HepG2 (cell line): ENCODE measurements around the gene KCNAB2. TPM values are rescaled to one million over a fixed set of nuclear protein-coding genes. Genes with fewer than 3 reads are reported as not detected.

Experiments used
- ATAC-seq: fragments of 200-7000 bp; cut with Tn5 transposase; 3 replicates; pipeline ENCODE4 v1.9.1; 2020; ENCODE audit warnings: mild to moderate bottlenecking, moderate library complexity
- BruUV-seq: library from RNA; stranded (reverse); fragments of 400-500 nt; replicated peaks from 2 replicates; lab custom pipeline; 2021; lab: Mats Ljungman, UMichigan
- CTCF ChIA-PET: fragments of 300-600 bp; formaldehyde crosslinking; extraction: SDS; loops from one replicate; lab custom pipeline; 2021; ENCODE audit warnings: low total read pairs, inconsistent platforms, low intra/inter-chr PET ratio; lab: Yijun Ruan, JAX
- POLR2A ChIA-PET: fragments of 350-600 bp; sonication (Branson Sonifier 250); formaldehyde crosslinking; loops from one replicate; lab custom pipeline; 2020; ENCODE audit warnings: antibody characterized with exemption, inconsistent platforms; lab: Yijun Ruan, JAX
- DNase-seq: peaks from one replicate; pipeline ENCODE4 v3.0.0-alpha.2; 2015; ENCODE audit warnings: low spot score
- FAIRE-seq: peaks from 3 replicates; lab custom pipeline; 2011; peaks lifted over from hg19 to GRCh38; lab: Jason Lieb, UNC
- H2AFZ ChIP-seq: one replicate; pipeline ENCODE4 v1.6.1; 2011; ENCODE audit warnings: low read length, inconsistent platforms
- H3K27ac ChIP-seq: fragments of 300-600 bp; 3 replicates; pipeline ENCODE4 v1.8.0; 2011; ENCODE audit warnings: mixed run types, mild to moderate bottlenecking, mixed read lengths, low read length, inconsistent platforms; ENCODE audit not compliant: insufficient read depth; ENCODE audit errors: extremely low read length
- H3K27me3 ChIP-seq, 2 experiments: fragments of 200-600 bp in 1 of 2; 2 replicates in 1 of 2; 3 replicates in 1 of 2; pipeline versions ENCODE4 v1.6.0 to v1.8.0; 2011; ENCODE audit warnings: low read length in 2 of 2, mild to moderate bottlenecking in 2 of 2, moderate library complexity in 2 of 2, inconsistent platforms in 1 of 2; ENCODE audit not compliant: insufficient read depth in 2 of 2, control insufficient read depth in 1 of 2
- H3K36me3 ChIP-seq, 2 experiments: fragments of 200-600 bp in 1 of 2; replicated peaks in 1 of 2; 2 replicates in 1 of 2; 3 replicates in 1 of 2; pipeline versions ENCODE4 v1.5.1 to v1.8.0; 2011; ENCODE audit warnings: low read length in 2 of 2, inconsistent platforms in 1 of 2; ENCODE audit not compliant: insufficient read depth in 2 of 2, control insufficient read depth in 1 of 2
- H3K4me1 ChIP-seq: 2 replicates; pipeline ENCODE4 v1.5.1; 2012; ENCODE audit warnings: low read length, inconsistent platforms; ENCODE audit not compliant: insufficient read depth
- H3K4me2 ChIP-seq: 2 replicates; pipeline ENCODE4 v1.6.0; 2011; ENCODE audit warnings: low read depth, low read length, inconsistent platforms
- H3K4me3 ChIP-seq, 3 experiments: fragments of 200-600 bp in 1 of 3; sonication (generic), shearing (Covaris generic) in 1 of 3; replicated peaks in 1 of 3; 2 replicates each; pipeline ENCODE4 v1.5.1; 2011 to 2016; ENCODE audit warnings: low read length in 3 of 3, inconsistent platforms in 2 of 3, low read depth in 2 of 3, mild to moderate bottlenecking in 2 of 3, control low read depth in 1 of 3, mixed read lengths in 1 of 3; ENCODE audit not compliant: insufficient read depth in 1 of 3
- H3K79me2 ChIP-seq: one replicate; pipeline ENCODE4 v1.6.1; 2011; ENCODE audit warnings: low read length, inconsistent platforms; ENCODE audit not compliant: insufficient read depth
- H3K9ac ChIP-seq: 2 replicates; pipeline ENCODE4 v1.6.0; 2011; ENCODE audit warnings: mild to moderate bottlenecking, low read depth, low read length, inconsistent platforms; ENCODE audit not compliant: insufficient read depth
- H3K9me3 ChIP-seq: 2 replicates; pipeline ENCODE4 v1.5.1; 2012; ENCODE audit warnings: mild to moderate bottlenecking, low read length
- H4K20me1 ChIP-seq: 2 replicates; pipeline ENCODE4 v1.6.0; 2011; ENCODE audit warnings: inconsistent platforms, mild to moderate bottlenecking, low read length, moderate library complexity; ENCODE audit not compliant: insufficient read depth
- BORCS8-MEF2B ChIP-seq: sonication (generic); formaldehyde crosslinking; IDR thresholded peaks from 2 replicates; pipeline ENCODE4 v1.8.0; 2022; ENCODE audit warnings: mild to moderate bottlenecking, missing genetic modification reagents
- GZF1 ChIP-seq: sonication (generic); formaldehyde crosslinking; IDR thresholded peaks from 2 replicates; pipeline ENCODE4 v1.5.1; 2020; ENCODE audit warnings: mild to moderate bottlenecking, missing genetic modification reagents
- HNRNPK ChIP-seq: fragments of 200-400 bp; formaldehyde crosslinking; IDR thresholded peaks from 2 replicates; pipeline ENCODE4 v1.6.1; 2018; ENCODE audit warnings: low read length, low read depth, moderate library complexity, mild to moderate bottlenecking; ENCODE audit not compliant: poor library complexity, severe bottlenecking
- KAT2B ChIP-seq: fragments of 150-350 bp; IDR thresholded peaks from 2 replicates; pipeline ENCODE4 v1.6.1; 2014; ENCODE audit warnings: low read depth, low read length, borderline replicate concordance
- LCORL ChIP-seq, 2 experiments: fragments of 450-650 bp in 1 of 2; sonication (generic) in 1 of 2; formaldehyde crosslinking in 1 of 2; IDR thresholded peaks; 2 replicates each; pipeline versions ENCODE4 v1.5.0 to v1.6.1; 2017 to 2020; ENCODE audit warnings: antibody characterized with exemption in 1 of 2, missing genetic modification reagents in 1 of 2
- NCOA1 ChIP-seq: sonication (generic); formaldehyde crosslinking; IDR thresholded peaks from 2 replicates; pipeline ENCODE4 v1.9.0; 2021; ENCODE audit warnings: missing genetic modification reagents
- RFX1 ChIP-seq: fragments of 450-650 bp; IDR thresholded peaks from 2 replicates; pipeline ENCODE4 v1.6.1; 2017
- RXRA ChIP-seq: sonication (generic); formaldehyde crosslinking; IDR thresholded peaks from 2 replicates; pipeline ENCODE4 v1.5.1; 2020; ENCODE audit warnings: missing genetic modification reagents
- SP5 ChIP-seq: IDR thresholded peaks from 2 replicates; pipeline ENCODE4 v1.6.1; 2016; ENCODE audit warnings: low read depth, borderline replicate concordance
- WIZ ChIP-seq: sonication (generic); formaldehyde crosslinking; IDR thresholded peaks from 2 replicates; pipeline ENCODE4 v1.5.1; 2020; ENCODE audit warnings: mild to moderate bottlenecking, missing genetic modification reagents
- ZBTB2 ChIP-seq: sonication (generic); formaldehyde crosslinking; IDR thresholded peaks from 2 replicates; pipeline ENCODE4 v1.8.0; 2022; ENCODE audit warnings: low read depth, missing genetic modification reagents
- ZNF30 ChIP-seq: sonication (generic); formaldehyde crosslinking; IDR thresholded peaks from 2 replicates; pipeline ENCODE4 v1.5.0; 2020; ENCODE audit warnings: mild to moderate bottlenecking, missing genetic modification reagents
- ZNF878 ChIP-seq: sonication (generic); formaldehyde crosslinking; IDR thresholded peaks from 2 replicates; pipeline ENCODE4 v1.8.1; 2023; ENCODE audit warnings: mild to moderate bottlenecking, missing genetic modification reagents, moderate library complexity
- ZSCAN25 ChIP-seq: sonication (generic); formaldehyde crosslinking; IDR thresholded peaks from 2 replicates; pipeline ENCODE4 v1.8.0; 2022; ENCODE audit warnings: mild to moderate bottlenecking, missing genetic modification reagents
- WGBS: methylation state at CpG from one replicate; pipeline ENCODE4 v1.1.6; 2017; ENCODE audit warnings: low lambda C conversion rate; 5-methylcytosine and 5-hydroxymethylcytosine counted together
- in situ Hi-C: cut with HindIII; loops from 2 replicates; pipeline ENCODE4 v1.10.0; 2017; ENCODE audit warnings: low pct_unique_long_range_greater_than_20kb; ENCODE audit not compliant: extremely low pct_ligation_motif_present
- intact Hi-C: fragments of 100-400 bp; cut with micrococcal nuclease; formaldehyde crosslinking; loops from one replicate; pipeline ENCODE4 v1.10.0; 2022; ENCODE audit not compliant: unreplicated experiment
- polyA plus RNA-seq, 8 experiments: library from polyadenylated mRNA; depleted of rRNA in 3 of 8; stranded (reverse) in 7 of 8; unstranded in 1 of 8; fragments of >200 nt; fragmentation: Illumina TruSeq in 4 of 8; extraction: Trizol in 4 of 8; gene quantifications; 2 replicates each; pipeline versions ENCODE4 v1.2.1 to v1.2.3, GENCODE V29; 2011 to 2016; ENCODE audit warnings: low read depth in 4 of 8, missing spikeins in 1 of 8, mixed read lengths in 1 of 8; ENCODE audit not compliant: insufficient read depth in 1 of 8
- total RNA-seq, 5 experiments: library from RNA; depleted of rRNA; stranded (reverse); fragments of >200 nt; fragmentation: Illumina TruSeq; extraction: Trizol; gene quantifications; 2 replicates each; pipeline ENCODE4 v1.2.3, GENCODE V29; 2016; ENCODE audit warnings: low read depth in 1 of 5
- TF ChIP-seq, protein P1 (sequence below): sonication (generic); formaldehyde crosslinking; IDR thresholded peaks from 2 replicates; pipeline ENCODE4 v1.9.0; 2022; ENCODE audit warnings: low read depth, missing genetic modification reagents
- TF ChIP-seq, protein P2 (sequence below): sonication (generic); formaldehyde crosslinking; IDR thresholded peaks from 2 replicates; pipeline ENCODE4 v1.9.0; 2021; ENCODE audit warnings: missing genetic modification reagents, mild to moderate bottlenecking, borderline replicate concordance
- TF ChIP-seq, protein P3 (sequence below): sonication (generic); formaldehyde crosslinking; IDR thresholded peaks from 2 replicates; pipeline ENCODE4 v1.4.0; 2020; ENCODE audit warnings: mild to moderate bottlenecking, missing genetic modification reagents
- TF ChIP-seq, protein P4 (sequence below), 2 experiments: fragments of 450-650 bp in 1 of 2; sonication (generic) in 1 of 2; formaldehyde crosslinking; IDR thresholded peaks; 2 replicates each; pipeline versions ENCODE4 v1.5.0 to v1.8.0; 2020 to 2022; ENCODE audit warnings: mild to moderate bottlenecking in 1 of 2, missing genetic modification reagents in 1 of 2

Gene KCNAB2
- total and polyA plus RNA-seq, 2 of the 13 experiments (the other 11 are each of a cell fraction or from before 2014, with no cell fraction given): 6.2 to 8.8 TPM

DNA sequence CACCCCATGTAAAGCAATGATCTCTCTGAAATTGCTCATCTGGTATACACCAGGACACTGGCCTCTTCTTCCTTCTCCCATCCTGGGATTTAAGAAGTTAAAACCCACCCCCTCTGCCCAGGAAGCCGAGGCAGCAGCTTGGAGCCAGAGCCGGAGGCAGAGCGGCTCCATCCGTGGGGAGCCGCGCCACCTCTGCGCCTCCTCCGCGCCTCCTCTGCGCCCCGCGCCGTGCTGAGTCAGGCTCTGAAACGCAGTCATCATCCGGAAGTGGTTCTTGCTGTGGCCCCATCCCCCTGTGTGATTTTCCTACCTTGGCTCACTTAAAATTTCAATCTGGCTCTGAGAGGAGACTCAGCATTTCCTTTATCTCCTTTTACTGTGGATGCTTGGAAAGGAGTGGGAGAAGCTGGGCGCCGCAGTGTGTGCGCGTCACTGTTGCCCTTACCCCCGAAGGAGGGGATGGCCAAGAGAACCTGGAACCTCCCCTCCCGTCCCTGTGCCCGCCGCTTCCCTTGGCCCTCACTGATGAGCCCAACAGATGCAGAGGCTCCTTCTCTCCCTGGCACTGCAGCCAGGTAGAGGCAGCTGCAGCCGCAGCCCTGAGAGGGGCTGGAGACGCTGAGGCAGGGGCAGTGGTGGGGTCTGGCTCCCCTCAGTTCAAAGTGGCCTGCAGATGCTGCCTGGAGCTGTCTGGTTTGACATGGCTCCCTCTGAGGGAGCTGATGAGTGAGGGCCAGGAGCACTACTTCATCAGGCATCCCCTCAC lies 38.2 kb upstream of the KCNAB2 start (continued):
- TF ChIP-seq, protein P1, sequence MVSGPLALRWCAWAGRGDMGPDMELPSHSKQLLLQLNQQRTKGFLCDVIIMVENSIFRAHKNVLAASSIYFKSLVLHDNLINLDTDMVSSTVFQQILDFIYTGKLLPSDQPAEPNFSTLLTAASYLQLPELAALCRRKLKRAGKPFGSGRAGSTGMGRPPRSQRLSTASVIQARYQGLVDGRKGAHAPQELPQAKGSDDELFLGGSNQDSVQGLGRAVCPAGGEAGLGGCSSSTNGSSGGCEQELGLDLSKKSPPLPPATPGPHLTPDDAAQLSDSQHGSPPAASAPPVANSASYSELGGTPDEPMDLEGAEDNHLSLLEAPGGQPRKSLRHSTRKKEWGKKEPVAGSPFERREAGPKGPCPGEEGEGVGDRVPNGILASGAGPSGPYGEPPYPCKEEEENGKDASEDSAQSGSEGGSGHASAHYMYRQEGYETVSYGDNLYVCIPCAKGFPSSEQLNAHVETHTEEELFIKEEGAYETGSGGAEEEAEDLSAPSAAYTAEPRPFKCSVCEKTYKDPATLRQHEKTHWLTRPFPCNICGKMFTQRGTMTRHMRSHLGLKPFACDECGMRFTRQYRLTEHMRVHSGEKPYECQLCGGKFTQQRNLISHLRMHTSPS (CRISPR knock-in tag): no peak
- TF ChIP-seq HNRNPK (no peak), ZBTB2 (no peak), NCOA1 (CRISPR knock-in tag) (no peak)

DNA sequence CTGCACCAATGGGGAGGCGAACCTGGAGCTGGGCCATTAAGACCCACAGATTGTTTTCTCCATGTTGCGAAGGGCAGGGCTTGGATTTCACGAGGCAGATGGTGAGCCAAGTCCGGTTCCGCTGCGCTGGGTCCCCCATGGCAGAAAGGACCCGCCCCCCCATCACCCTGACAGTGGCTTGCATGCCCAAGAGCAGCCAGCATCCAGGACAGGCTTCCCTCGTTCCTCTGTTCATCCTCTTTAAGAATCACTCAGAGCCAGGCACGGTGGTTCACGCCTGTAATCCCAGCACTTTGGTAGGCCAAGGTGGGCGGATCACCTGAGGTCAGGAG lies 37.6 kb upstream of the KCNAB2 start:
- H3K4me2 ChIP-seq: no peak overlapping the region
- in situ Hi-C loops (no loop called here), intact Hi-C loops (no loop called here)
- peaks cover 37% of the 10 kb centered on the region for H3K4me1 ChIP-seq
- no peaks in the 10 kb centered on the region for H3K27me3 ChIP-seq
- 61% methylated on average over 5 of the region's 11 CpGs for WGBS
- H3K27ac ChIP-seq: no peak overlapping the region
- FAIRE-seq (no peak), ATAC-seq (no peak), DNase-seq (no peak)
- no peak overlapping the region for H3K9ac ChIP-seq
- no peaks in the 10 kb centered on the region for H4K20me1 ChIP-seq
- no peaks in the 10 kb centered on the region for H3K9me3 ChIP-seq
- CTCF ChIA-PET: no interaction called here
- no TSS peak for BruUV-seq
- no peak overlapping the region for H3K4me3 ChIP-seq
- H3K79me2 ChIP-seq: no peaks in the 10 kb centered on the region
- H2AFZ ChIP-seq: no peak overlapping the region
- POLR2A ChIA-PET: no interaction called here
- H3K36me3 ChIP-seq: no peaks in the 10 kb centered on the region
- TF ChIP-seq, protein P2, sequence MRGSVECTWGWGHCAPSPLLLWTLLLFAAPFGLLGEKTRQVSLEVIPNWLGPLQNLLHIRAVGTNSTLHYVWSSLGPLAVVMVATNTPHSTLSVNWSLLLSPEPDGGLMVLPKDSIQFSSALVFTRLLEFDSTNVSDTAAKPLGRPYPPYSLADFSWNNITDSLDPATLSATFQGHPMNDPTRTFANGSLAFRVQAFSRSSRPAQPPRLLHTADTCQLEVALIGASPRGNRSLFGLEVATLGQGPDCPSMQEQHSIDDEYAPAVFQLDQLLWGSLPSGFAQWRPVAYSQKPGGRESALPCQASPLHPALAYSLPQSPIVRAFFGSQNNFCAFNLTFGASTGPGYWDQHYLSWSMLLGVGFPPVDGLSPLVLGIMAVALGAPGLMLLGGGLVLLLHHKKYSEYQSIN (CRISPR knock-in tag): no peak
- TF ChIP-seq KAT2B (no peak), BORCS8-MEF2B (CRISPR knock-in tag) (no peak), SP5 (CRISPR knock-in tag) (no peak), ZNF30 (CRISPR knock-in tag) (no peak), RFX1 (no peak), WIZ (CRISPR knock-in tag) (no peak), GZF1 (no peak), ZSCAN25 (CRISPR knock-in tag) (no peak), ZNF878 (CRISPR knock-in tag) (no peak), LCORL (IDR thresholded peaks at IDR 0.05) (no peak), LCORL (CRISPR knock-in tag; IDR thresholded peaks at IDR 0.05) (no peak), RXRA (CRISPR knock-in tag) (no peak)
- TF ChIP-seq, protein P3, sequence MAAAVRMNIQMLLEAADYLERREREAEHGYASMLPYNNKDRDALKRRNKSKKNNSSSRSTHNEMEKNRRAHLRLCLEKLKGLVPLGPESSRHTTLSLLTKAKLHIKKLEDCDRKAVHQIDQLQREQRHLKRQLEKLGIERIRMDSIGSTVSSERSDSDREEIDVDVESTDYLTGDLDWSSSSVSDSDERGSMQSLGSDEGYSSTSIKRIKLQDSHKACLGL (CRISPR knock-in tag): no peak
- TF ChIP-seq, protein P4, sequence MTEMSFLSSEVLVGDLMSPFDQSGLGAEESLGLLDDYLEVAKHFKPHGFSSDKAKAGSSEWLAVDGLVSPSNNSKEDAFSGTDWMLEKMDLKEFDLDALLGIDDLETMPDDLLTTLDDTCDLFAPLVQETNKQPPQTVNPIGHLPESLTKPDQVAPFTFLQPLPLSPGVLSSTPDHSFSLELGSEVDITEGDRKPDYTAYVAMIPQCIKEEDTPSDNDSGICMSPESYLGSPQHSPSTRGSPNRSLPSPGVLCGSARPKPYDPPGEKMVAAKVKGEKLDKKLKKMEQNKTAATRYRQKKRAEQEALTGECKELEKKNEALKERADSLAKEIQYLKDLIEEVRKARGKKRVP (CRISPR knock-in tag; IDR thresholded peaks at IDR 0.05): no peak
